Measurements from ENCODE around the gene SH3TC1.

GRCh38 chr4:8282134-8282641 is 83.1 kb downstream of the SH3TC1 start:
- TF ChIP-seq, protein P1, sequence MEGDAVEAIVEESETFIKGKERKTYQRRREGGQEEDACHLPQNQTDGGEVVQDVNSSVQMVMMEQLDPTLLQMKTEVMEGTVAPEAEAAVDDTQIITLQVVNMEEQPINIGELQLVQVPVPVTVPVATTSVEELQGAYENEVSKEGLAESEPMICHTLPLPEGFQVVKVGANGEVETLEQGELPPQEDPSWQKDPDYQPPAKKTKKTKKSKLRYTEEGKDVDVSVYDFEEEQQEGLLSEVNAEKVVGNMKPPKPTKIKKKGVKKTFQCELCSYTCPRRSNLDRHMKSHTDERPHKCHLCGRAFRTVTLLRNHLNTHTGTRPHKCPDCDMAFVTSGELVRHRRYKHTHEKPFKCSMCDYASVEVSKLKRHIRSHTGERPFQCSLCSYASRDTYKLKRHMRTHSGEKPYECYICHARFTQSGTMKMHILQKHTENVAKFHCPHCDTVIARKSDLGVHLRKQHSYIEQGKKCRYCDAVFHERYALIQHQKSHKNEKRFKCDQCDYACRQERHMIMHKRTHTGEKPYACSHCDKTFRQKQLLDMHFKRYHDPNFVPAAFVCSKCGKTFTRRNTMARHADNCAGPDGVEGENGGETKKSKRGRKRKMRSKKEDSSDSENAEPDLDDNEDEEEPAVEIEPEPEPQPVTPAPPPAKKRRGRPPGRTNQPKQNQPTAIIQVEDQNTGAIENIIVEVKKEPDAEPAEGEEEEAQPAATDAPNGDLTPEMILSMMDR (IDR thresholded peaks at IDR 0.05 in 8 of 11, conservative IDR thresholded peaks at IDR 0.05 in 3 of 11): no peak
- TF ChIP-seq POLR2AphosphoS5 (IDR thresholded peaks at IDR 0.05): no peak
- no peak for TF ChIP-seq POLR2A (IDR thresholded peaks at IDR 0.05)
